AG04449 (cell line): ENCODE results near the gene TNC.

Experiments
- CTCF ChIA-PET: fragments of 350-600 bp; formaldehyde crosslinking; extraction: SDS; loops from one replicate; lab custom pipeline; 2021; ENCODE audit warnings: antibody characterized with exemption; lab: Yijun Ruan, JAX
- POLR2A ChIA-PET: fragments of 400-600, 350-600 bp; formaldehyde crosslinking; extraction: SDS; loops from one replicate; lab custom pipeline; 2020; ENCODE audit warnings: antibody characterized with exemption, inconsistent platforms; lab: Yijun Ruan, JAX
- DNase-seq: peaks from one replicate; pipeline ENCODE4 v3.0.0-alpha.2; 2010; ENCODE audit warnings: low read depth, low spot score
- H3K4me3 ChIP-seq: 2 replicates; pipeline ENCODE4 v1.5.1; 2011; ENCODE audit warnings: low read depth, mild to moderate bottlenecking, control low read depth, low read length
- CTCF ChIP-seq: IDR thresholded peaks from one replicate; pipeline ENCODE4 v1.5.1; 2011; ENCODE audit warnings: mild to moderate bottlenecking, moderate library complexity, low read length, control low read depth, inconsistent platforms; ENCODE audit not compliant: insufficient read depth; ENCODE audit errors: missing control alignments

Gene TNC

GRCh38 chr9:114973216-114973615 lies 144.7 kb downstream of the TNC start:
- no peak for DNase-seq
- POLR2A ChIA-PET: no interaction called here

GRCh38 chr9:114972510-114973136 lies 145.3 kb downstream of the TNC start:
- H3K4me3 ChIP-seq: no peak overlapping the region
- CTCF ChIA-PET: interaction anchor here (1.1 to 2.2 kb wide), 3 partner anchors 42 to 291 kb away, joined by 5 to 7 read pairs (median 6); partner anchors contain the start of gene TEX48
- POLR2A ChIA-PET: no interaction called here
- no peak for TF ChIP-seq CTCF
- no peak for DNase-seq

More at GRCh38 chr9:114973216-114973615, 144.7 kb downstream of the TNC start:
- CTCF ChIA-PET: interaction anchor here (1.1 kb wide), 1 partner anchor 12 kb away, joined by 3 read pairs; no protein-coding TSS in a partner anchor
- H3K4me3 ChIP-seq: no peak overlapping the region
- TF ChIP-seq CTCF: no peak
